ENCODE measurements around the gene LRP6.
"Not testable (repeated sequence)": the region's sequence is repeated elsewhere in the genome, so short reads cannot be mapped to it uniquely, and the experiment has no call there.

LRP6 gene

DNA sequence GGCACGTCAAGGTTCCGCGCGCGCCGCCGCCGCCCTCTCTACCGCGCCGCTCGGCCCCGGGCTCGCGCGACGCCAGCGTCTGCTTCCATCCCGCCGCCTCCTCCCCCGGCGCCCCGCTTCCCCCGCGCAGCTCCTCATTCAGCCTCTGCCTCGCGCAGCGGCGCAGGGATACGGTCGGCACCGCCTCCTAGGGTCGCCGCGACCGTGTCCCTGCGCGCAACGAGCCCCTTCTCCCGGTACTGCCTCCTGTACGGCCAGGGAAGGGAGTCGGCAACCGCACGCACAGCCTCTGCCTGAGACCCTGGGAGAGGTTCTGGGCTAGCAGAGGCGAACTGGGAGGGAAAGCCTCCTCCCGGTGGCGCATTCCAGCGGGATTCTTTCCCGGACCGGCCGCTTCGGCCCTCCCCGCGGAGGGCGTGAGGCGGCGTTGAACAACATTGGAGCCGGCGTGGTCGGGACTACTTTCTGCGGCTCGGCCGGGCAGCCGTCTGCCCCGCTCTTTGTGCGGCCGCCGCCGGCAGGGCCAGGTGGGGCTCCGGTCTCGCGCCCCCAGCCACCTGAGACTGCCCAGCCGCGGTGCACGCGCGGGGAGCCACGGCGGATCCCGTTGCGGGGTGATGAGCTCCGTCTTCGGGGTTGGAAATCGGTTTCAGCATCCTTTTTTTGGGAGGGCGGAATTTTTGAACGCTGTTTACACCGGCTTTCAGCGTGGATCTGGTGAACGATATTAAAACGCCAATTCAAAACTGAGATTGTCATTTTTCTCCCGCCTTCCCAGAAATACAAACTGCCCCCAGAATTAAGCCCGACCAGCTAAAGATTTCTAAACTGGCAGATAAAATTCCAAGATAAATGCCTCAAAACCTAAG, at the start of gene LRP6:
LRP6 (minus strand) TSS at position 172 of the 869 bp plus-strand sequence. CDS start 309 bp downstream, outside the sequence.
- DNase-seq (ENCODE audit: low read depth, low spot score): peak; percentile 53

DNA sequence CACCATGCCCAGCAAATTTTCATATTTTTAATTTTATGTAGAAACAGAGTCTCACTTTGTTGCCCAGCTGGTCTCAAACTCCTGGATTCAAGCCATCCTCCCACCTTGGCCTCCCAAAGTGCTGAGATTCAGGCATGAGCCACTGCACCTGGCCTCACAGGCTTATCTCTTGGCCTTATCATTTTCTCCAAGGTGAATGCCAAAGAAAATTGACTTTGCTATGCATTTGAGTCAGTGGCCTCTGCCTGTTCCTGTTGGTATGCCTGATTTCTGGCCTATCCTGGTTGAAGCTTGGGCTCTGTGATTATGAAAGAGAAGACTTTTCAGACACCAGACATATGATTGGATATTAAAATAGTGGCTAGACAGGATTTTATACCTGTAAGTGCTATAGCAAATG, 49.0 kb upstream of the LRP6 start:
- no peak for DNase-seq (ENCODE audit: low read depth, low spot score)

GRCh38 chr12:12310695-12311094, 43.9 kb upstream of the LRP6 start:
- not testable (repeated sequence) for DNase-seq (ENCODE audit: low read depth, low spot score)

GRCh38 chr12:12305568-12306300, 38.9 kb upstream of the LRP6 start:
- DNase-seq (ENCODE audit: low read depth, low spot score): no peak

DNA sequence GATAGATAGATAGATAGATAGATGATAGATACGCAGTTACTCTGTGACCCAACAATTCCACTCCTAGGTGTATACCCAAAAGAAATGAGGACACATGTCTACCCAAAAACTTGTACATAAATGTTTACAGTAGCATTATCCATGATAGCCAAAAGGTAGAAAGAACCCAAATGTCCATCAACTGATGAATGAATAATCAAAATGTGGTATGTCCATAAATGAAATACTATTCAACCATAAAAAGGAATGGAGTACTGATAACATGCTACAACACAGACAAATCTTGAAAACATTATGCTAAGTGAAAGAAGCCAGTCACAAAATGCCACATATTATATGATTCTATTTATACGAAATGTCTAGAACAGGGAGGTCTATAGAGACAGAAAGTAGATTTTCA, 36.1 kb upstream of the LRP6 start:
- DNase-seq (ENCODE audit: low read depth, low spot score): no peak

GRCh38 chr12:12301122-12301521, 34.3 kb upstream of the LRP6 start:
- no peak for DNase-seq (ENCODE audit: low read depth, low spot score)

- no peak for DNase-seq (ENCODE audit: low read depth, low spot score)
Measured at GRCh38 chr12:12297201-12297830, 30.5 kb upstream of the LRP6 start.

DNA sequence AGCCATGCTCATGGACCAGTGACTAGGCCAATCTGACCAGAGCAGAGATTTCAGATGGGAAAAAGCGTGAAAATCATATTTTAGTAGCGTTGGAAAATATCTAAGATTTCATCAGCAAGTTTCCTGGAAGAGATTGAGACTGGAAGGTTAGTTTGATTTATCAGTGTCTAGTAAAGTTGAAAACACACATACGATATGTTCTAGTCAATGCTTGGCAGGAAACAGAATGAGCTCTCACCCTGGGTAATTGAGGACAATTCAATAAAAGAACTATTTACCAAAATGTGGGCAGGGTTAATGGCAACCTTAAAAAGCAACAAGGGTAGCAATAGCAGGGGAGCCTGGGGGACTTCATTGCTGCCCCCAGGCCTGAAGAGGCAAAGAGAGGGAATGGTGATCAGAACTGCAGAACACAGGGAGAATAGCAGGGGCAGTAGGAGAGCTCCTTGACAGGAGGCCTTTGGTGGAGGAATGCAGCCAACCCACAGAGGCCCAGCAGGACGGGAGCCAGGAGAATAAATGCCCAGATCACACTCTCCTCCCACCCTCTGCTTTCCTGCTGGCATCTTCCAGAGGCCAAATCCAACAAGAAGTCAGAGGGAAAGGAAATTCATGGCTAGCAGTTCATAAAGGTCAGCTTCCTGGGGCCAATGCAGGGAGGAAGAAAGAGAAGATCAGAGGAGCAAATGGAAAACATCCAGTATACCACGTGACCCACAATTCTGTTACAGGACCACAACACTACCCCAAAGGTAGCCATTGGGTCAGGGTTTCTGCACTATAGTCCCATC, 27.6 kb upstream of the LRP6 start:
- no peak for DNase-seq (ENCODE audit: low read depth, low spot score)

DNA sequence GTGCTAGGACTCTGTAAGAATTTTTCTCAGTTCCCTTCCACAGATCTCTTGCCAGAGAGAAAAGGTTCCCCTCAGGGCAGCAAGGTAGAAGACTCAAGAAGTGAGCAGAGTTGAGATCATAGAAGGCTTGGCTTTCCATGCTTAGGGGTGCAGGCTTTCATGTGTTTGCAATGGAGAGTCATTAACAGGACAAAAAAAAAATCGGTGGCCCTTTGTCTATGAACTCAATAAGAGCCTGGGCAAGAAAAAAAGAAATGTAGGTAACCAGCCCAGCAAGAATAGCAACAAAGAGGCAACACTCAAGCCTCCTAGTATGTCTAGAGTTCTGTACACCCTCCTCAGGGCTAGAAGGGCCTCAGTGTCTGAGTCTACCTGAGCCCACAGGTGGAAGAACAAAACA, 23.4 kb upstream of the LRP6 start:
- DNase-seq (ENCODE audit: low read depth, low spot score): no peak

DNA sequence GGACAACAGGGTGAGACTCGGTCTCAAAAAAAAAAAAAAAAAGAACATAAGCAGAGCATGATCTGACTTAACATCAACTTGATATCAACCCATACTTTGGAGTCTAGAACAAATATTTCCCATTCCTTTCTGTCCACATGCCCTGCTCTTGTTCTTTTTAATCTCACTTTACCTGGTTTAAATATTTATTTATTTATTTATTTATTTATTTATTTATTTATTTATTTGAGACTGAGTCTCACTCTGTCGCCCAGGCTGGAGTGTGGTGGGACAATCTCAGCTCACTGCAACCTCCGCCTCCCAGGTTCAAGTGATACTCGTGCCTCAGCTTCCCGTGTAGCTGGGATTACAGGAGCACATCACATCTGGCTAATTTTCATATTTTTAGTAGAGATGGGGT, 19.6 kb upstream of the LRP6 start:
- no peak for DNase-seq (ENCODE audit: low read depth, low spot score)

GRCh38 chr12:12282761-12283425, 16.0 kb upstream of the LRP6 start:
- no peak for DNase-seq (ENCODE audit: low read depth, low spot score)

GRCh38 chr12:12282202-12282601, 15.4 kb upstream of the LRP6 start:
- no peak for DNase-seq (ENCODE audit: low read depth, low spot score)

DNA sequence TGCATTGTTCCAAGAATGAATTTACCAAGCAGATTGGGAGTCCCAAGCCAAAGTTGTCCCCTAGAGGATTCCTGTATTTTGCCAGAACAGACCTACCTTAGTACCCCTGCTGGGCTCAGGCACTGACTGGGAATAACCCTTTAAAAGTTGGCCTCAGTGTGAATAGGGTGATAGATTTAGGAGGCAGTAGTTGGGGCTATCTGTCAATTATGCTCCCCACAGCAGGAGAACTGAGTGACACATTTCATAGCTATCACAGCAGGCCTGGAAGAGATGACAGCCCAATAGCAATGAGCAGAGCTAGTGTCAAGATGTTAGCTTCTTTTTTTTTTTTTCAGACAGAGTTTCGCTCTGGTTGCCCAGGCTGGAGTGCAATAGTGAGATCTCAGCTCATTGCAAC, 14.3 kb upstream of the LRP6 start:
- no peak for DNase-seq (ENCODE audit: low read depth, low spot score)

- no peak for DNase-seq (ENCODE audit: low read depth, low spot score)
Measured at GRCh38 chr12:12278899-12279298, 12.1 kb upstream of the LRP6 start.

DNA sequence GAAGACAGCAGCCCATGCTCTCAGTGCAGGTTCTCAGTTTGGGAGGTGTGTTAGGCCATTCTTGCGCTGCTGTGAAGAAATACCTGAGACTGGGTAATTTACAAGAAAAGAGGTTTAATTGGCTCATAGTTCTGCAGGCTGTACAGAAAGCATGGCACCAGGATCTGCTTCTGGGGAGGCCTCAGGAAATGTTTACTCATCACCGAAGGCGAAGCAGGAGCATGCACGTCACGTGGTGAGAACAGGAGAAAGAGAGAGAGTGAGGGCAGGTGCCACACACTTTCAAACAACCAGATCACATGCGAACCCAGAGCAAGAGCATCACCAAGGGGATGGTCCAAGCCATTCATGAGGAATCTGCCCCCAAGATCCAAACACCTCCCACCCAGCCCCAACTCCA, 9.0 kb upstream of the LRP6 start:
- DNase-seq (ENCODE audit: low read depth, low spot score): no peak

DNA sequence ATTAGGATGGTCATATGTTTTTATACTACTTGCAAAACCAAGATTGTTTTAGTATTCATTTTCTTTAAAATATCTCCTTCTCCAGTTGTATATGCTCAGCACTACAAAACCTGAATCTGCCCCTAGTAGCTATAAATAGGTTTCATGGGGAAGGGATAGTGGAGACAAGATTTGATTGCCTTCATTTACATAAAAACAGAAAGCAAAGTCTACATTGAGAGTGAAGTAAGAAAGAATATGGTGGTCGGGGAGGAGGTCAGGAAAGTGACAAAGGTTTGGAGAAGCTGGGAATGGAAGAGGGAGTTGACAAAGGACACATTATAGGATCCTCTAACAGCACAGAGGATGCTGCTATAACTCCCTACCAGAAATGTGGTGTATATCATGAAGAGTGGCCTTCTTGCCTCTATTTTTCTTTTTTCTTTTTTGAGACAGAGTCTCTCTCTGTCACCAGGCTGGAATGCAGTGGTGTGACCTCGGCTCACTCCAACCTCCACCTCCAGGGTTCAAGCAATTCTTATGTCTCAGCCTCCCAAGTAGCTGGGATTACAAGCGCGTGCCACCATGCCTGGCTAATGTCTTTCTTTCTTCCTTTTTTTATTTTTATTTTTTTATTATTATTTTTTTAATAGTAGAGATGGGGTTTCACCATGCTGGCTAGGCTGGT, 6.6 kb upstream of the LRP6 start:
- no peak for DNase-seq (ENCODE audit: low read depth, low spot score)

DNA sequence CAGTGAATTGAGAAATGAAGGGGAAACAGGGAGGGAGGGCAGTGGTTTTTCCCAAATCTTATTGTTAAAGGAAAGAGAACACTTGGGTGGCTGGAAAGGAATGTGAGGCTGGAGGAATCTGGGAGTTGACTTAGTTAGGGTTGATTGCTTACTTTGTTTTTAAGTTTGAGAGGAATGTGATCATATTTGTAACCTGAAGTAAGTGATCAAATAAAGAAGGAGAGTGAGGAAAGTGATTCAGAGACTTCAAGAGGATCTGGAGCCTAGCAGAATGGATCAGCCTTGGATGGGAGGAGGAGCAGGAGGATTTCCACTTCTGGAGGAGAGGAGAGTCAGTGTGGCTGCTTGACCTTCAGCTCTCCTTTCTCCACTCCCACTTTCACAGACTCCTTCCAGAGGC, 6.0 kb upstream of the LRP6 start:
- no peak for DNase-seq (ENCODE audit: low read depth, low spot score)

DNA sequence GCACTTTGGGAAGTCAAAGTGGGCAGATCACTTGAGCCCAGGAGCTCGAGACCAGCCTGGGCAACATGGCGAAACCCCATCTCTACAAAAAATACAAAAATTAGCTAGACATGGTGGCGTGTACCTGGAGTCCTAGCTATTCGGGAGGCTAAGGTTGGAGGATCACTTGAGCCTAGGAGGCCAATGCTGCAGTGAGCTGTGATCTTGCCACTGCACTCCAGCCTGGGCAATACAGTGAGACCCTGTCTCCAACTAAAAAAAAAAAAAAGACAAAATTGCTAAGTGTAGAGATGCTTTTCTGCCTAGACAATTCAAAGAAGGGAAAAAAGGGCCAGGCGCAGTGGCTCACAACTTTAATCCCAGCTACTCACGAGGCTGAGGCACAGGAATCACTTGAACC, 3.4 kb upstream of the LRP6 start:
- DNase-seq (ENCODE audit: low read depth, low spot score): no peak

GRCh38 chr12:12267742-12268200, 927 bp upstream of the LRP6 start:
- DNase-seq (ENCODE audit: low read depth, low spot score): no peak

DNA sequence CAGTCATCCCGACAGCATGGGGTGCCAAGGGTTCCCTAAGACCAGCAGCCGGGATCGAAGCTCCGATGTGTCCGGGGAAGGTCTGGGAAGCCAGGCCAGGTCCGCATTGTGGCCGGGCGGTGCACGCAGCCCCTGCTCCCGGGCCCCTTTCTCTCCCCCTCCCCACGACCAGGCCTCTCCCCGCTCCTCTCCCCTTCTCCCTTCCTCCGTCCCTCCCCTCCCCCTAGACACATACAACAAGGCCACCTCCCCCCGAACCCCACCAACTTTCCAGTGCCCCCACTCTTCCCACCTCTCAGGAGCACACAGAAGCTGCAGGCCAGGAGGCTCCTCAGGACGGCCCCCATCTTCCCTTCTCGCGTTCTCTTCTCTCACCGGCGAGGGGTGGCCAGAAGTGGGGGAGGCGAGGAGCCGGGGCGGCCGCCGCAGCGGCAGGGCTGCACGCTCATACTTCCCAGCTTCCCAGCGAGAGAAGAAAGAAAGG, 413 bp downstream of the LRP6 start:
- DNase-seq (ENCODE audit: low read depth, low spot score): no peak
